GM15510 (cell line): Measurements from ENCODE around the gene YPEL2.

Experiments
- POLR2A ChIP-seq: IDR thresholded peaks from 3 replicates; pipeline ENCODE4 v1.6.1; 2011; ENCODE audit warnings: borderline replicate concordance; ENCODE audit not compliant: insufficient read length; ENCODE audit errors: extremely low read depth

The YPEL2 gene

DNA sequence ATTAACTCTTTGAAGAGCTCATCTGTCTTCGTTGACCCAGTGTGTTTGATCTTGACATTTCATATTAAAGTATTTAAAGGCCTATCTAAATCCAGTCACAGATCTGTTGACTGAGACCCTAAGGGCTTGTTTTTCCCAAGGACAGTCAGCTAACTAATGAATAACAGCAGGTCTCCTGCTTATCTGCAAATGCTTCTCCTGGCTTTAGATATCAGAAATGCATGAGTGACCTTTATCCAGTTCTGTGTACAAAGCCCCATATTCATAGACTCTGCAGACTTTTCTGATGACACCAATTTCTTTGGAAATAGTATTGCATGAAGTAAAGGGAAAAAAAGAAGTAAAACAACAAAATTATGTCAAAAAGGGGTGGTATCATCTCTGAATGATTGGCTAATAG, 70.3 kb downstream of the YPEL2 start:
- no peak for TF ChIP-seq POLR2A

DNA sequence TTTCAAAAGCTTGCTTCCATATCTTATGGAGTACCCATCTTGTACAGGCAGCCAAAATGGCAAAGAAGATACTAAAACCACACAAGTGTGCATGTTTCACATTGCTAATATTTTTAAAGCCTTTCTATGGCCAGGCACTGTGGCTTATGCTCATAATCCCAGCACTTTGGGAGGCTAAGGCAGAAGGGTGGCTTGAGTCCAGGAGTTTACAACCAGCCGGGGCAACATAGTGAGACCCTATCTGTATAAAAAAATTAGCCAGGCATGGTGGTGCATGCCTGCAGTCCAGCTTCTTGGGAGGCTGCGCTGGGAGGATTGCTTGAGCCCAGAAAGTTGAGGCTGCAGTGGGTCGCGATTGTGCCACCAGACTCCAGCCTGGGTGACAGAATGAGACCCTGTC, 71.3 kb downstream of the YPEL2 start:
- TF ChIP-seq POLR2A, result no peak

- TF ChIP-seq POLR2A, result no peak
These were observed 73.0 kb downstream of the YPEL2 start for GRCh38 chr17:59404471-59404870.

- TF ChIP-seq POLR2A, result no peak
These were observed 74.7 kb downstream of the YPEL2 start for GRCh38 chr17:59405944-59406705.

DNA sequence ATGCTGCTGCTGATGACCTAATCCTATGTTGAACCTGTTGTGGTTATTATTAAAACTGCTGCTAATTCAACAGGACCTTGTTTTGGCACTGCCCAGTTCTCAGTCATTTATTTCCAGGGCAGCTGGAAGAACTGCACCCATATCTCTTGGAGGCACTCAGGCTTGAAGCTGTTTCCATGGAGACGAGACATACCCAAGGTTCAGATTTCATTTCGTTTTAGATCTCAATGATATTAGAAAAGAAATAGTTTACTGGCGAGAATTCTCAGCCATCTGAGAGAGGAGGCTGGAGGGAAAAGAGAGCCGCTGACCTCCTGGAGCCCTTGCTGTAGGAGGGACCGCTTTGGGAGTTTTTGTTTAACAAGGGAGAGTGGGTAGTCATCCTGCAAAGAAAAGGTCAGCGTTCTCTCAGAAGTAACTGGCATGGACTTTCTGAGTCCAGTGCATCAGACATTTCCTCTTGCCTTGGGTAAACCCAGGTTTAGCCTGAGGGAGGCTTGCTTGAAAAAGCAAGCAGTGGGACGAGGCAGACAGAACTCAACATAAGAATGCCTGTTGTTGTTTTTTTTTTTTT, 75.4 kb downstream of the YPEL2 start:
- TF ChIP-seq POLR2A, result no peak

DNA sequence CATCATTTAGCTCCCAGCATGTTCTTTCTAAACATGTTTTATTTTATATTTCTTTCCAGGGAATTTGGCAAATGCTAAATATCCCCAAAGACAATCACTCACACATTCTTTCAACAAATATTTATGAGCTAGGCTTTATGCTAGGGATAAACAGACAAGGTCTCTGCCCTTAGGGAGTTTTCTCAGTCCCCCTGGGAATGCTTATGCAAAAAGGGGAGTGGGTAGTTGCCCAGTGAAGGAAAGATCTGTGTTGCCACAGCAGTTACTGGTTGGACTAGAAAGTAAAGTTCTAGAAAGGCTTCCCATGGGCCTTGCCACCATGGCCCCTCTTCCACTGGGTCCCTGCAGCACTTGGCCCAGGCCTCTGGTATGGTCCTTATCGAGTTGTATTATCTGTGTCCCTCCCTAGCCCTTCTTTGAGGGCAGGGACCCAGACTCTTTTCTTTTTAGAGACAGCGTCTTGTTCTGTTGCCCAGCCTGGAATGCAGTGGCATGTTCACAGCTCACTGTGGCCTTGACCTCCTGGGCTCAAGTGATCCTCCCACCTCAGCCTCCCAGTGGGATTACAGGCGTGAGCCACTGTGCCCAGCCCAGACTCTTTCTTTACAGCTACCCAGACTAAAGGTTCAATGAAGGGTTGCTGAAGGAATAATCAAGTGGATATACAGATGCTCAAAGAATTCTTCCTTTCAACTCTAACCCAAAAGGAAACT, 78.0 kb downstream of the YPEL2 start:
- no peak for TF ChIP-seq POLR2A

- no peak for TF ChIP-seq POLR2A
These were observed 78.6 kb downstream of the YPEL2 start for GRCh38 chr17:59410049-59410437.

GRCh38 chr17:59413014-59413766, 81.7 kb downstream of the YPEL2 start:
- TF ChIP-seq POLR2A, result no peak

DNA sequence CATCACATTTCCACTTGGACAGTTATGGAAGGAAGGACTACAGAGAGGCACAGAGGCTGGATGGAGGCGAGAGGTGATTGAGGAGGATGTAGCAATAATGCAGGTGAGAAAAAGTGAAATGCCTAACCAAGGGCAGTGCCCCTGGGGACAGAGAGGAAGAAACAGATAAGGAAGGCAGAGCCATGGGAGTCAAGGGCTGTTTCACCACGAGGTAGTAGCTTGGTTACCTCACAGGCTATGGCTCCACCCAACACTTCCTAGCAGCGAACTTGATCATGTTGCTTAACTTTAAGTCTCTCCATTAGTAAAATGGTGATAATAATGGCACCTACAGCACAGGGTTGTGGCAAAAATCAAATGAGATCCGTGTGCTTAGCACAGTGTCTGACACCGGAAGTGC, 83.9 kb downstream of the YPEL2 start:
- no peak for TF ChIP-seq POLR2A

GRCh38 chr17:59416184-59416583, 84.7 kb downstream of the YPEL2 start:
- no peak for TF ChIP-seq POLR2A

DNA sequence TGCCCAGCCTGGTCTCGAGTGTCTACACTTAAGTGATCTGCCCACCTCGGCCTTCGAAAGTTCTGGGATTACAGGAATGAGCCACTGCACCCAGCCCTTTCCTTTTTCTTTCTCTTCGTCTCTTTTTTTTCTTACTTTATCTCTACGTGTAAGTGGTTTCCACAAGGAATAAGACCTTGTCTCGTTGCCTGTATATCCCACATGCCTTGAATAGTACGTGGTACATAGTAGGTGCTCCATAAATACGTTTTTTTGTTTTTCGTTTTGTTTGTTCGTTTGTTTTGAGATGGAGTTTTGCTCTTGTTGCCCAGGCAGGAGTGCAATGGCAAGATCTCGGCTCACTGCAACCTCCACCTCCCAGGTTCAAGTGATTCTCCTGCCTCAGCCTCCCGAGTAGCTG, 86.0 kb downstream of the YPEL2 start:
- no peak for TF ChIP-seq POLR2A

GRCh38 chr17:59418732-59419166, 87.3 kb downstream of the YPEL2 start:
- TF ChIP-seq POLR2A, result no peak

GRCh38 chr17:59420901-59421300, 89.4 kb downstream of the YPEL2 start:
- no peak for TF ChIP-seq POLR2A

GRCh38 chr17:59421722-59422121, 90.3 kb downstream of the YPEL2 start:
- no peak for TF ChIP-seq POLR2A

GRCh38 chr17:59423137-59423724, 91.8 kb downstream of the YPEL2 start:
- TF ChIP-seq POLR2A, result no peak
